ENCODE measurements around the gene ECE1. TPM values are rescaled to one million over a fixed set of nuclear protein-coding genes. Genes with fewer than 3 reads are reported as not detected.
A peak's percentile ranks its signal among the peaks of the same experiment; 100 is the strongest.

ECE1 gene
- total and polyA plus RNA-seq, 2 donors (not counting 3 experiments of a cell fraction or from before 2014, with no cell fraction given), result 437 to 562 TPM

- ChIA-PET POLR2A (no interaction called here), CTCF (interaction anchor here (1.3 to 5.3 kb wide), 6 partner anchors 14 to 44 kb away, joined by 4 to 34 read pairs (median 10); no protein-coding TSS in a partner anchor)
- Histone ChIP-seq H4K20me1 (replicated peaks; ENCODE audit: control insufficient read depth, extremely low read depth, insufficient read depth, low read length) (no peaks in the 10 kb centered on the region), H3K36me3 (ENCODE audit: control insufficient read depth in 2 of 2, extremely low read depth in 1 of 2, insufficient read depth in 2 of 2, low read length in 2 of 2) (peaks cover 0 to 3% of the 10 kb centered on the region in 2 experiments), H3K9me3 (replicated peaks; ENCODE audit: control insufficient read depth, insufficient read depth, low read length) (no peaks in the 10 kb centered on the region), H3K9me1 (replicated peaks; ENCODE audit: control insufficient read depth, extremely low read depth, insufficient read depth, low read length) (no peaks in the 10 kb centered on the region), H3K79me2 (ENCODE audit: control insufficient read depth, insufficient read depth, low read length) (peaks cover 57% of the 10 kb centered on the region), H3K27ac (ENCODE audit: insufficient read depth, low read depth, low read length) (no peak overlapping the region), H3K4me2 (ENCODE audit: insufficient read depth, low read length) (no peak overlapping the region), H3K4me1 (ENCODE audit: control insufficient read depth, extremely low read depth, insufficient read depth, low read length) (peaks cover 37% of the 10 kb centered on the region), H3K4me3 (replicated peaks in 1 of 3; ENCODE audit: insufficient read depth in 1 of 3, low read depth in 1 of 3, low read length in 3 of 3) (no peak overlapping the region), H3K9ac (replicated peaks; ENCODE audit: extremely low read depth, insufficient read depth, low read length) (no peak overlapping the region), H2AFZ (ENCODE audit: low read depth, low read length) (no peak overlapping the region), H3K27me3 (ENCODE audit: control insufficient read depth in 2 of 2, insufficient read depth in 2 of 2, low read length in 2 of 2) (no peaks in the 10 kb centered on the region)
- no peak for TF ChIP-seq JUN (IDR thresholded peaks at IDR 0.05; ENCODE audit: borderline replicate concordance, insufficient read depth, insufficient read length, low read depth)
- TF ChIP-seq CTCF (IDR thresholded peaks at IDR 0.05; ENCODE audit: extremely low read depth in 1 of 2, insufficient read depth in 1 of 2, low read depth in 1 of 2, low read length in 2 of 2), result no peak
- TF ChIP-seq POLR2AphosphoS5 (IDR thresholded peaks at IDR 0.05; ENCODE audit: insufficient read depth, low read depth, low read length), result no peak
- TF ChIP-seq EZH2 (IDR thresholded peaks at IDR 0.05; ENCODE audit: borderline replicate concordance, low read depth, low read length, severe bottlenecking), result no peak
- no peak for TF ChIP-seq MYC (IDR thresholded peaks at IDR 0.05; ENCODE audit: low read depth, low read length)
- TF ChIP-seq POLR2A (IDR thresholded peaks at IDR 0.05; ENCODE audit: low read depth, low read length), result no peak
- TF ChIP-seq MAX (IDR thresholded peaks at IDR 0.05; ENCODE audit: insufficient read depth, insufficient read length), result no peak
- TF ChIP-seq GATA2 (IDR thresholded peaks at IDR 0.05; ENCODE audit: insufficient read depth, insufficient read length, low read depth, low read length), result no peak
- TF ChIP-seq FOS (IDR thresholded peaks at IDR 0.05; ENCODE audit: borderline replicate concordance, insufficient read depth, low read length), result no peak
- DNase-seq (ENCODE audit: low read depth, low spot score), result no peak
- dilution Hi-C loops (cut with MboI; ENCODE audit: extremely low pct_ligation_motif_present, low sequenced_read_pairs), result no loop called here
- FAIRE-seq, result peak; percentile 4
- no TSS peak for BruUV-seq (replicated peaks)
- intact Hi-C loops (cut with micrococcal nuclease), result loop anchor here (2.0 kb wide), 1 partner anchor 13 kb away; no protein-coding TSS in a partner anchor
Observed at GRCh38 chr1:21293537-21294265, 3.4 kb upstream of the ECE1 start.
